T-helper 2 cell treated with Interferon-gamma antibody and Interleukin-4, amounts not matched to agents 5 μg/mL and 100 μg/mL, for 36 hours (primary cell): ENCODE data around the gene NFYA.
A peak's percentile ranks its signal among the peaks of the same experiment; 100 is the strongest.

Experiments used
- DNase-seq: peaks from one replicate; pipeline ENCODE4 v3.0.0; 2021; ENCODE audit warnings: low spot score
- H3K27ac Mint-ChIP-seq: one replicate; pipeline ENCODE4 v1.8.0; 2021; ENCODE audit warnings: mild to moderate bottlenecking, mixed read lengths
- H3K27me3 Mint-ChIP-seq: one replicate; pipeline ENCODE4 v1.8.0; 2021; ENCODE audit warnings: low read depth, mixed read lengths
- H3K36me3 Mint-ChIP-seq: one replicate; pipeline ENCODE4 v1.8.0; 2021; ENCODE audit warnings: low read depth, mixed read lengths
- H3K4me1 Mint-ChIP-seq: one replicate; pipeline ENCODE4 v1.8.0; 2021; ENCODE audit warnings: low read depth, mixed read lengths
- H3K4me3 Mint-ChIP-seq: one replicate; pipeline ENCODE4 v1.8.0; 2022; ENCODE audit warnings: mild to moderate bottlenecking, moderate library complexity, mixed read lengths
- H3K9me3 Mint-ChIP-seq: one replicate; pipeline ENCODE4 v1.8.0; 2021; ENCODE audit warnings: mixed read lengths

NFYA gene

GRCh38 chr6:41072836-41073202 lies at the start of gene NFYA:
Gene NFYA (plus strand): TSS chr6:41072974. CDS start chr6:41079090, 6,116 bp downstream.
- Mint-ChIP-seq H3K36me3 (peaks cover 28% of the 10 kb centered on the region), H3K27me3 (no peaks in the 10 kb centered on the region), H3K4me1 (peaks cover 51% of the 10 kb centered on the region), H3K27ac (peak within 1 kb of the TSS; percentile 98), H3K9me3 (no peaks in the 10 kb centered on the region), H3K4me3 (peak within 1 kb of the TSS; percentile 97)
- DNase-seq, result peak; percentile 100

GRCh38 chr6:41023114-41023513 lies 49.7 kb upstream of the NFYA start:
- H3K27me3 Mint-ChIP-seq, result peaks cover 3% of the 10 kb centered on the region
- no peaks in the 10 kb centered on the region for H3K36me3 Mint-ChIP-seq
- peaks cover 12% of the 10 kb centered on the region for H3K4me1 Mint-ChIP-seq
- H3K27ac Mint-ChIP-seq, result no peak overlapping the region
- no peak for DNase-seq
- H3K4me3 Mint-ChIP-seq, result no peak overlapping the region
- H3K9me3 Mint-ChIP-seq, result no peaks in the 10 kb centered on the region

DNA sequence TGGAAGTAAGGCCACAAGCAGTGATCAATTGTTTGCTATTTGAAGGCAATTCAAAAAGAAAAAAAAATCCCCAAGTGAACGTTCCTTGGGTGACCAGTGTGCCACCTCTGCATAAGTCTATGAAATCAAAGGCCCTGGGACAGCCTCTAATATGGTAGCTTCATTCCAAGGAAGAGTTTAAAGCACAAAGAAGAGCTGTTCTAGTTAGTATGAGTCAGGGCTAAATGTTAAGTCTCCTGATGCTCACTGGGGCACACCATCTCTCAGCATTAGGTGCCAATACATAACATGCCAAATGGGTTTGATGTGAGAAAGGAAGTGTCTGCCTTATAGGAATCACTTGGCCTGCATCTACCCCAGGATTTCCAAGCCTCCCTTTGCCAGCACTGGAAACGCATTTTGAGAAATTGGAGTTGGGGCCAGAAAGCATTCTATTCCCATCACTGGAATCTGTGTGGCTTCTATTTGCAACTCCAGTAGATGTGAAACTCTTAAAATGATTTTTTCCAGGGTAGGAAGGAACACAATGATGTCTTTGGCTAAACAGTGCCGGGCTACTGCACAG lies 46.7 kb upstream of the NFYA start:
- H3K4me3 Mint-ChIP-seq, result peak overlapping the region; percentile 25
- H3K27me3 Mint-ChIP-seq, result no peaks in the 10 kb centered on the region
- no peak overlapping the region for H3K27ac Mint-ChIP-seq
- peaks cover 25% of the 10 kb centered on the region for H3K4me1 Mint-ChIP-seq
- H3K9me3 Mint-ChIP-seq, result no peaks in the 10 kb centered on the region
- no peaks in the 10 kb centered on the region for H3K36me3 Mint-ChIP-seq
- DNase-seq, result no peak

GRCh38 chr6:41027241-41027640 lies 45.5 kb upstream of the NFYA start:
- H3K9me3 Mint-ChIP-seq, result no peaks in the 10 kb centered on the region
- no peaks in the 10 kb centered on the region for H3K27me3 Mint-ChIP-seq
- H3K27ac Mint-ChIP-seq, result peak overlapping the region; percentile 95
- peaks cover 25% of the 10 kb centered on the region for H3K4me1 Mint-ChIP-seq
- peak overlapping the region; percentile 93 for H3K4me3 Mint-ChIP-seq
- H3K36me3 Mint-ChIP-seq, result no peaks in the 10 kb centered on the region
- no peak for DNase-seq

GRCh38 chr6:41027799-41028560 lies 44.8 kb upstream of the NFYA start:
- Mint-ChIP-seq H3K4me1 (peaks cover 25% of the 10 kb centered on the region), H3K27ac (peak overlapping the region; percentile 95), H3K4me3 (peak overlapping the region; percentile 93), H3K9me3 (no peaks in the 10 kb centered on the region), H3K36me3 (no peaks in the 10 kb centered on the region), H3K27me3 (no peaks in the 10 kb centered on the region)
- peak; percentile 83 for DNase-seq

DNA sequence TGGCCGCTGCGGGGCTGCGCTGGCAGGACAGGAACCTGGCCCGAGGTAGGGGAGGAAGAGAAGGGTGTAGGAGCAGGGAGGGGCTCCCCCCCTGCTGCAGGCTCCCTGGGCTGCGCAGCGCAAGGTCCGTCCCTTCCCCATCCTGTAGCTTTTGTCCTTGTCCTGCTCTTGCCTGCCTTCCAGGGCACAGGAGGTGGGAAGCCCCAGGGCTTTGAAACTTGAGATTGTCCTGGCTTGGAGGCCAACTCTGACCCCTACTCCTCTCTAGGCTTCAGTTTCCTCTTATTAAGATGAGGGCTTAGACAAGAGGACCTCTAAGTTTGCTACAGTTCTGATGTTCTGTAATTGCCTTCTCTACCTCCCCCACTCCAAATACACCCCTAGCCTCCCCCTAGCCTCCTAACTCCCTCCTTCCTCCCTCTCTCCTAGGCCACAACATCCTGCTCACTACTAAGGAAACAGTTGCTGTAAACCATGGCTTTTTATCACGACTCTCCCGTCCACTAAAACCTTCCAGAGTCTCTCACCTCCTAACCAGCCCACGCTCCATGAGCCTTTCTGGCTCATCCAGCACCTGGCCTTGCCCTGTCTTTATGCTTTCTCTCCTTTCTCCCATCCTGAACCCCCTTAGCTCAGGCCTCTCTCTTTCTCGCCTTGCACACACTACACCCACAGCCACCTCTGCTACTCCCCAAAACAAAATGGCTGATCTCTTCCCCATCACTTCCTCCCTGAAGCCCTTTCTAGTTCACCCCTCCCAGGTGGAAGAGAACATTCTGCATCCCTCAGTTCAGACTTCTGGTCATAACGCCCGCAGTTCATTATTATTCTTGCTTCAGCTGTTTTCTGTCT lies 44.0 kb upstream of the NFYA start:
- Mint-ChIP-seq H3K27me3 (no peaks in the 10 kb centered on the region), H3K4me1 (peaks cover 25% of the 10 kb centered on the region), H3K27ac (peak overlapping the region; percentile 95), H3K4me3 (peak overlapping the region; percentile 93), H3K36me3 (no peaks in the 10 kb centered on the region), H3K9me3 (no peaks in the 10 kb centered on the region)
- DNase-seq, result no peak

- H3K36me3 Mint-ChIP-seq, result no peaks in the 10 kb centered on the region
- no peak for DNase-seq
- H3K9me3 Mint-ChIP-seq, result no peaks in the 10 kb centered on the region
- no peak overlapping the region for H3K4me3 Mint-ChIP-seq
- peaks cover 3% of the 10 kb centered on the region for H3K27me3 Mint-ChIP-seq
- H3K27ac Mint-ChIP-seq, result no peak overlapping the region
- H3K4me1 Mint-ChIP-seq, result peaks cover 15% of the 10 kb centered on the region
Measured at GRCh38 chr6:41032830-41033229, 39.9 kb upstream of the NFYA start.

DNA sequence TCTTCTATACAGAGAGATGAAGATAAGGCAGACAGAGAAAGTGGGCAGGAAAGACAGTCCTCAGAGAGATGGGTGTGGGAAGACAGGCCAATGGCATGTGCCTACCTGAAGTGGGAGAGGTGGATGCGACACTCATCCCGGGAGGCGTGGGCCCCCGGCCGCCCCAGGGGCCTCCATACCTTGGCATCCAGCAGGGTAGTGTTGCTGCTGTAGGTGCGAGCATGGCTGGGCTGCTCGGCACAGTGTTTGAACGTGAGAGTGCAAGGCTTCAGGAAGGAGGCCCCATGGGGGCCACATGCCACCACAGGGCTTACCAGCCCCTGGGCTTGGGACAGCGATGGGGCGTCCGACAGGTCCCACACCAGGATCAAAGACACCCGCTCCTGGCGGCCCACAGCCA lies 39.0 kb upstream of the NFYA start:
- no peak overlapping the region for H3K4me3 Mint-ChIP-seq
- no peaks in the 10 kb centered on the region for H3K9me3 Mint-ChIP-seq
- peak overlapping the region; percentile 15 for H3K27ac Mint-ChIP-seq
- no peak for DNase-seq
- H3K36me3 Mint-ChIP-seq, result no peaks in the 10 kb centered on the region
- H3K27me3 Mint-ChIP-seq, result peaks cover 3% of the 10 kb centered on the region
- peaks cover 9% of the 10 kb centered on the region for H3K4me1 Mint-ChIP-seq

- Mint-ChIP-seq H3K27ac (no peak overlapping the region), H3K4me1 (peaks cover 14% of the 10 kb centered on the region), H3K36me3 (no peaks in the 10 kb centered on the region), H3K27me3 (peaks cover 3% of the 10 kb centered on the region), H3K9me3 (no peaks in the 10 kb centered on the region), H3K4me3 (no peak overlapping the region)
- no peak for DNase-seq
Measured at GRCh38 chr6:41036186-41036585, 36.6 kb upstream of the NFYA start.

- no peak overlapping the region for H3K4me3 Mint-ChIP-seq
- H3K9me3 Mint-ChIP-seq, result no peaks in the 10 kb centered on the region
- H3K4me1 Mint-ChIP-seq, result peaks cover 14% of the 10 kb centered on the region
- no peak overlapping the region for H3K27ac Mint-ChIP-seq
- no peaks in the 10 kb centered on the region for H3K36me3 Mint-ChIP-seq
- DNase-seq, result no peak
- H3K27me3 Mint-ChIP-seq, result peaks cover 3% of the 10 kb centered on the region
Measured at GRCh38 chr6:41036601-41037000, 36.2 kb upstream of the NFYA start.

GRCh38 chr6:41037107-41037900 lies 35.5 kb upstream of the NFYA start:
- Mint-ChIP-seq H3K36me3 (no peaks in the 10 kb centered on the region), H3K27me3 (peaks cover 3% of the 10 kb centered on the region), H3K4me1 (peaks cover 14% of the 10 kb centered on the region), H3K9me3 (no peaks in the 10 kb centered on the region), H3K4me3 (no peak overlapping the region), H3K27ac (no peak overlapping the region)
- no peak for DNase-seq

DNA sequence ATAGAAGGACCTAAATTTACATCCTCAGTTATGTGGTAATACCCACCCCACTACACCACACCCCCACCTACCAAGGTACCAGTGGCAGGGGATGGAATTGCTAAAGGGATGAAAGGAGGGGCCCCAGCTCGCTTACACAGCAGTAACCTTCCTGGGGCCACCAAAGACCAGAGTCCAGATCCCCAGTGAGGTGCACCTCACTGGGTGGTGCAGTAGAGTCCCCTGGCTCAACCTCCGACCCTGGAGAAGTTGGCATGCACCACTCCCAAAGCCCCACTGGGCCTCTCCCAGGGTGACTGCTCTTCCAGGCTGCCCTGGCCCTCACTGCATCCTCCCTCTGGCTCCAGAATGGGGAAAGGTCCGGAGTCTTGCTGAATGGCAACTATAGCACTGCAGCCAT lies 34.6 kb upstream of the NFYA start:
- Mint-ChIP-seq H3K36me3 (no peaks in the 10 kb centered on the region), H3K9me3 (no peaks in the 10 kb centered on the region), H3K27ac (no peak overlapping the region), H3K4me3 (no peak overlapping the region), H3K27me3 (peaks cover 3% of the 10 kb centered on the region), H3K4me1 (peaks cover 14% of the 10 kb centered on the region)
- no peak for DNase-seq

DNA sequence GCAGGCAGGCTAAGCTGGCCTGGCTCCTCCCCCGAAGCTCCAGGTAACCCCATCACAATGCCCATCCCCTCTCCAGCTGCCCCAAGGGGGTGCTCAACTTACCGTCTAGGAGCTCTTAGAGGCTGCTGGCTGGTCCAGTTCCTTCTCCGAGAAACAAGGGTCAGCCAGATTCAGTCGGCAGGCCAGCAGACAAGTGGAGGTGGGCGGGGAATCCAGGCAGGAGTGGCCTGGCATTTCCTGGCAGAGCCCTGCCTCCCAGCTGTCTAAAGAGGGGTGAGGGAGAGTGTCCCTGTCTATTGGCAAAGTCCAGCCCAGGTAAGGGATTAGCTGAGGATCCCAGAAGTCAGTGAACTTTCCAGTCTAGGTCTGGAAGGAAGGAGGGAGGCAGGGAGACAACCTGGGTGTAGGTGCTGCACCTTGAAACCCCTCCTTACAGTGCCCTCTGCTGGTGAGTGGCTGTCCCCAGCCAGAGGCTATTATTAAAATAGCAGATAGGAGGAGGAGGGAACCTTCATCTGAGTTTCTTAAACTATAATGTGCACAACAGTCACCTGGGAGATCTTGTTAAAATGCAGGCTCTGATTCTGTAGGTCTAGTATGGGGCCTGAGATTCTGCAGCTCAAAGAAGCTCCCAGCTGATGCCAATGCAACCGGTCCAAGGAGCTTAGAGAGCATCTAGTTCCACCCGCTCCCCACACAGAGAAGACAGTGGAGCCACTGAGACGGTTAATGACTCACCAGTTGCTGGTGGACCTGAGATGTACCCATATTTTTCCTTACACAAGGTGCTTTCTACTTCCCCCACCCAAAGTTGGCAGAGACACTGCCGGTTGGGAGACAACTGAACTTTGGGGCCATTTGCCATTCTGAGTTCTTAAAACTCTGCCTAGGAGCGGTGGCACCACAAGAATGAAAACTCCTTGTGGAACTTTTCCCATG lies 33.4 kb upstream of the NFYA start, which contains the start of gene UNC5CL:
Gene UNC5CL, minus strand, starts transcription at position 162 of the 939 bp plus-strand sequence. CDS start 4,147 bp downstream, outside the sequence.
- Mint-ChIP-seq H3K36me3 (no peaks in the 10 kb centered on the region), H3K9me3 (no peaks in the 10 kb centered on the region), H3K27me3 (peaks cover 3% of the 10 kb centered on the region), H3K4me3 (no peak within 1 kb of the TSS), H3K4me1 (peaks cover 14% of the 10 kb centered on the region), H3K27ac (no peak within 1 kb of the TSS)
- peak; percentile 36 for DNase-seq
